ENCODE results near the gene XIRP1.

- TF ChIP-seq, protein P1, sequence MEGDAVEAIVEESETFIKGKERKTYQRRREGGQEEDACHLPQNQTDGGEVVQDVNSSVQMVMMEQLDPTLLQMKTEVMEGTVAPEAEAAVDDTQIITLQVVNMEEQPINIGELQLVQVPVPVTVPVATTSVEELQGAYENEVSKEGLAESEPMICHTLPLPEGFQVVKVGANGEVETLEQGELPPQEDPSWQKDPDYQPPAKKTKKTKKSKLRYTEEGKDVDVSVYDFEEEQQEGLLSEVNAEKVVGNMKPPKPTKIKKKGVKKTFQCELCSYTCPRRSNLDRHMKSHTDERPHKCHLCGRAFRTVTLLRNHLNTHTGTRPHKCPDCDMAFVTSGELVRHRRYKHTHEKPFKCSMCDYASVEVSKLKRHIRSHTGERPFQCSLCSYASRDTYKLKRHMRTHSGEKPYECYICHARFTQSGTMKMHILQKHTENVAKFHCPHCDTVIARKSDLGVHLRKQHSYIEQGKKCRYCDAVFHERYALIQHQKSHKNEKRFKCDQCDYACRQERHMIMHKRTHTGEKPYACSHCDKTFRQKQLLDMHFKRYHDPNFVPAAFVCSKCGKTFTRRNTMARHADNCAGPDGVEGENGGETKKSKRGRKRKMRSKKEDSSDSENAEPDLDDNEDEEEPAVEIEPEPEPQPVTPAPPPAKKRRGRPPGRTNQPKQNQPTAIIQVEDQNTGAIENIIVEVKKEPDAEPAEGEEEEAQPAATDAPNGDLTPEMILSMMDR (IDR thresholded peaks at IDR 0.05), result no peak
- no peak for TF ChIP-seq POLR2A (IDR thresholded peaks at IDR 0.05)
Measured at GRCh38 chr3:39221141-39221530, 28.7 kb upstream of the XIRP1 start.
